ENCODE data around the gene RDH8.

- TF ChIP-seq POLR2AphosphoS5 (IDR thresholded peaks at IDR 0.05; ENCODE audit: low read depth, low read length) (no peak), EZH2phosphoT487 (IDR thresholded peaks at IDR 0.05; ENCODE audit: borderline replicate concordance, low read depth) (no peak), TEAD4 (IDR thresholded peaks at IDR 0.05; ENCODE audit: borderline replicate concordance, insufficient read depth) (no peak), RAD21 (IDR thresholded peaks at IDR 0.05; ENCODE audit: low read length) (no peak)
- TF ChIP-seq, protein P1, sequence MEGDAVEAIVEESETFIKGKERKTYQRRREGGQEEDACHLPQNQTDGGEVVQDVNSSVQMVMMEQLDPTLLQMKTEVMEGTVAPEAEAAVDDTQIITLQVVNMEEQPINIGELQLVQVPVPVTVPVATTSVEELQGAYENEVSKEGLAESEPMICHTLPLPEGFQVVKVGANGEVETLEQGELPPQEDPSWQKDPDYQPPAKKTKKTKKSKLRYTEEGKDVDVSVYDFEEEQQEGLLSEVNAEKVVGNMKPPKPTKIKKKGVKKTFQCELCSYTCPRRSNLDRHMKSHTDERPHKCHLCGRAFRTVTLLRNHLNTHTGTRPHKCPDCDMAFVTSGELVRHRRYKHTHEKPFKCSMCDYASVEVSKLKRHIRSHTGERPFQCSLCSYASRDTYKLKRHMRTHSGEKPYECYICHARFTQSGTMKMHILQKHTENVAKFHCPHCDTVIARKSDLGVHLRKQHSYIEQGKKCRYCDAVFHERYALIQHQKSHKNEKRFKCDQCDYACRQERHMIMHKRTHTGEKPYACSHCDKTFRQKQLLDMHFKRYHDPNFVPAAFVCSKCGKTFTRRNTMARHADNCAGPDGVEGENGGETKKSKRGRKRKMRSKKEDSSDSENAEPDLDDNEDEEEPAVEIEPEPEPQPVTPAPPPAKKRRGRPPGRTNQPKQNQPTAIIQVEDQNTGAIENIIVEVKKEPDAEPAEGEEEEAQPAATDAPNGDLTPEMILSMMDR (IDR thresholded peaks at IDR 0.05), result no peak
Measured at GRCh38 chr19:10026744-10027143, 13.5 kb downstream of the RDH8 start.

All from SK-N-SH (cell line).